22Rv1 (cell line): ENCODE results near the gene P2RX7.

ENCODE experiments used
- ZFX ChIP-seq: fragments of 450-650 bp; IDR thresholded peaks from 2 replicates; pipeline ENCODE4 v1.6.1; 2017; ENCODE audit warnings: antibody characterized with exemption, borderline replicate concordance
- TF ChIP-seq, protein P1 (sequence below): fragments of 450-650 bp; IDR thresholded peaks from 2 replicates; pipeline ENCODE4 v1.5.1; 2017; ENCODE audit warnings: mild to moderate bottlenecking

DNA sequence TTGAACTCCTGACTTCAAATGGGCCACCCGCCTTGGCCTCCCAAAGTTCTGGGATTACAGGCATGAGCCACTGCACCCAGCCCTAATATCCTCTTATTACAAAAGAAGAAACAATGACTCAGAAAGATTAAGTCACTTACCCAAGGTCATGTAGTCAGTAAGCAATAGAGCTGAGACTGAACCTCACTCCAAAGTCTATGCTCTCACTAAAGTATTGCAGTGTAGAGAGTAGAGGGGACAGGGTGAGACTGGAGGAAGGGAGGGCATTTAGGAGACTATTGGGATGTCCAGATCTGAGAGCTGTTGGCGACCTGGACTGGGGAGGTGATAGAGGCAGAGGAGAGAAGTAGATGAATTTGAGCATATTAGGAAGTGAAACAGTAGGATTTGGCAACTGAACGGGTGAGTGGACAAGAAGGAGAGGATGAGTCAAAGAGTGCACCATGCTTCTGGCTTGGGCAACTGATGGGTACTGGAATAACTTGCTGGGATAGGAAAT lies 11.8 kb downstream of the P2RX7 start:
- TF ChIP-seq, protein P1, sequence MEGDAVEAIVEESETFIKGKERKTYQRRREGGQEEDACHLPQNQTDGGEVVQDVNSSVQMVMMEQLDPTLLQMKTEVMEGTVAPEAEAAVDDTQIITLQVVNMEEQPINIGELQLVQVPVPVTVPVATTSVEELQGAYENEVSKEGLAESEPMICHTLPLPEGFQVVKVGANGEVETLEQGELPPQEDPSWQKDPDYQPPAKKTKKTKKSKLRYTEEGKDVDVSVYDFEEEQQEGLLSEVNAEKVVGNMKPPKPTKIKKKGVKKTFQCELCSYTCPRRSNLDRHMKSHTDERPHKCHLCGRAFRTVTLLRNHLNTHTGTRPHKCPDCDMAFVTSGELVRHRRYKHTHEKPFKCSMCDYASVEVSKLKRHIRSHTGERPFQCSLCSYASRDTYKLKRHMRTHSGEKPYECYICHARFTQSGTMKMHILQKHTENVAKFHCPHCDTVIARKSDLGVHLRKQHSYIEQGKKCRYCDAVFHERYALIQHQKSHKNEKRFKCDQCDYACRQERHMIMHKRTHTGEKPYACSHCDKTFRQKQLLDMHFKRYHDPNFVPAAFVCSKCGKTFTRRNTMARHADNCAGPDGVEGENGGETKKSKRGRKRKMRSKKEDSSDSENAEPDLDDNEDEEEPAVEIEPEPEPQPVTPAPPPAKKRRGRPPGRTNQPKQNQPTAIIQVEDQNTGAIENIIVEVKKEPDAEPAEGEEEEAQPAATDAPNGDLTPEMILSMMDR = no peak
- TF ChIP-seq ZFX = no peak
